ENCODE data around the gene RAB14. TPM values are rescaled to one million over a fixed set of nuclear protein-coding genes. Genes with fewer than 3 reads are reported as not detected.

The RAB14 gene
- total RNA-seq, 1 donor, result 30.0 TPM

- no peak for TF ChIP-seq CTCF (IDR thresholded peaks at IDR 0.05; ENCODE audit: extremely low read depth, low read depth, low read length)
- no peak for DNase-seq (ENCODE audit: insufficient read length, low spot score, missing footprints)
- Histone ChIP-seq H3K79me2 (ENCODE audit: insufficient read depth, low read length) (no peaks in the 10 kb centered on the region), H3K4me3 (ENCODE audit: insufficient read depth, low read length) (no peak overlapping the region), H3K27me3 (ENCODE audit: insufficient read depth, low read length) (no peaks in the 10 kb centered on the region), H2AFZ (ENCODE audit: low read length) (no peak overlapping the region), H3K9me3 (ENCODE audit: low read depth, low read length) (no peaks in the 10 kb centered on the region), H3K36me3 (ENCODE audit: insufficient read depth, low read length) (no peaks in the 10 kb centered on the region), H3K4me2 (ENCODE audit: insufficient read depth, low read length) (no peak overlapping the region), H3K4me1 (ENCODE audit: insufficient read depth, low read length) (peaks cover 7% of the 10 kb centered on the region), H4K20me1 (ENCODE audit: insufficient read depth, low read length) (no peaks in the 10 kb centered on the region), H3K27ac (ENCODE audit: low read depth, low read length) (no peak overlapping the region)
These were observed 12.3 kb upstream of the RAB14 start for GRCh38 chr9:121214005-121214404.

GRCh38 chr9:121213136-121213806, 11.6 kb upstream of the RAB14 start:
- Histone ChIP-seq H3K27ac (ENCODE audit: low read depth, low read length) (peak overlapping the region; percentile 70), H3K4me2 (ENCODE audit: insufficient read depth, low read length) (peak overlapping the region; percentile 67), H3K27me3 (ENCODE audit: insufficient read depth, low read length) (no peaks in the 10 kb centered on the region), H3K9me3 (ENCODE audit: low read depth, low read length) (no peaks in the 10 kb centered on the region), H2AFZ (ENCODE audit: low read length) (peak overlapping the region; percentile 91), H3K79me2 (ENCODE audit: insufficient read depth, low read length) (no peaks in the 10 kb centered on the region), H3K4me3 (ENCODE audit: insufficient read depth, low read length) (no peak overlapping the region), H4K20me1 (ENCODE audit: insufficient read depth, low read length) (no peaks in the 10 kb centered on the region), H3K36me3 (ENCODE audit: insufficient read depth, low read length) (no peaks in the 10 kb centered on the region), H3K4me1 (ENCODE audit: insufficient read depth, low read length) (peaks cover 7% of the 10 kb centered on the region)
- DNase-seq (ENCODE audit: insufficient read length, low spot score, missing footprints), result peak; percentile 89
- peak; percentile 98 for TF ChIP-seq CTCF (IDR thresholded peaks at IDR 0.05; ENCODE audit: extremely low read depth, low read depth, low read length)

- H3K4me3 ChIP-seq (ENCODE audit: insufficient read depth, low read length), result no peak overlapping the region
- H3K27me3 ChIP-seq (ENCODE audit: insufficient read depth, low read length), result no peaks in the 10 kb centered on the region
- no peaks in the 10 kb centered on the region for H3K79me2 ChIP-seq (ENCODE audit: insufficient read depth, low read length)
- H3K4me2 ChIP-seq (ENCODE audit: insufficient read depth, low read length), result no peak overlapping the region
- TF ChIP-seq CTCF (IDR thresholded peaks at IDR 0.05; ENCODE audit: extremely low read depth, low read depth, low read length), result no peak
- H3K9me3 ChIP-seq (ENCODE audit: low read depth, low read length), result no peaks in the 10 kb centered on the region
- H3K4me1 ChIP-seq (ENCODE audit: insufficient read depth, low read length), result peaks cover 3% of the 10 kb centered on the region
- H2AFZ ChIP-seq (ENCODE audit: low read length), result no peak overlapping the region
- no peaks in the 10 kb centered on the region for H4K20me1 ChIP-seq (ENCODE audit: insufficient read depth, low read length)
- no peak overlapping the region for H3K27ac ChIP-seq (ENCODE audit: low read depth, low read length)
- no peak for DNase-seq (ENCODE audit: insufficient read length, low spot score, missing footprints)
- H3K36me3 ChIP-seq (ENCODE audit: insufficient read depth, low read length), result no peaks in the 10 kb centered on the region
These were observed 8.9 kb upstream of the RAB14 start for GRCh38 chr9:121210536-121210935.

- H3K27ac ChIP-seq (ENCODE audit: low read depth, low read length), result no peak overlapping the region
These were observed 5.8 kb upstream of the RAB14 start for GRCh38 chr9:121207371-121207940.

More at GRCh38 chr9:121207371-121207940, 5.8 kb upstream of the RAB14 start:
- Histone ChIP-seq H3K4me3 (ENCODE audit: insufficient read depth, low read length) (no peak overlapping the region), H2AFZ (ENCODE audit: low read length) (no peak overlapping the region), H3K79me2 (ENCODE audit: insufficient read depth, low read length) (no peaks in the 10 kb centered on the region), H3K27me3 (ENCODE audit: insufficient read depth, low read length) (no peaks in the 10 kb centered on the region), H4K20me1 (ENCODE audit: insufficient read depth, low read length) (no peaks in the 10 kb centered on the region), H3K9me3 (ENCODE audit: low read depth, low read length) (no peaks in the 10 kb centered on the region), H3K4me1 (ENCODE audit: insufficient read depth, low read length) (no peaks in the 10 kb centered on the region), H3K36me3 (ENCODE audit: insufficient read depth, low read length) (no peaks in the 10 kb centered on the region), H3K4me2 (ENCODE audit: insufficient read depth, low read length) (no peak overlapping the region)
- DNase-seq (ENCODE audit: insufficient read length, low spot score, missing footprints), result no peak
- no peak for TF ChIP-seq CTCF (IDR thresholded peaks at IDR 0.05; ENCODE audit: extremely low read depth, low read depth, low read length)

Measured in osteoblast (primary cell).